ENCODE results near the gene LPAR5.

DNA sequence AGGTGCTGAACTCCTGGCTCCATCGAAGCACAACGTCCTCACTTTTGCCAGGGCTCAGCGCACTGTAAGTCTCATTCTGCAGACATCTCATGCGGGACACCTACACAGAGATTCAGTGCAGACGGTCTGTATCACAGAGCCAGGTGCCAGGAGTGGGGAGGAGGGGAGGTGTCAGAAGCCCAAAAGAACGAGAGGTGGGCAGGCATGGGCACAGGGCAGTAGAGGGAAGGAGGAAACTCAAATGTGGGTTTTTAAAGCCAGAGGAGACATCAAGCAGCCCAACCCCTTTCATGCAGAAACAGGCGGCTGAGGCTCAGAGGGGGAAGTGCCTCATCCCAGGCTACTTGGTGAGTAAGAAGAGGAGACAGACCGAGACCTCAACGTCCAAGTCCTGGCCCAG is 2.5 kb upstream of the LPAR5 start:
- TF ChIP-seq FOXK2 (IDR thresholded peaks at IDR 0.05) (no peak), BHLHE40 (IDR thresholded peaks at IDR 0.05; ENCODE audit: borderline replicate concordance) (no peak), L3MBTL2 (conservative IDR thresholded peaks at IDR 0.05) (no peak), SP1 (IDR thresholded peaks at IDR 0.05) (no peak)

All from HEK293T (cell line).